Measurements from ENCODE around the gene FAM24B.
A peak's percentile ranks its signal among the peaks of the same experiment; 100 is the strongest.

Gene FAM24B

GRCh38 chr10:122855745-122856144 is 23.6 kb downstream of the FAM24B start:
- no peak overlapping the region for H3K4me3 ChIP-seq (ENCODE audit: low read length)
- TF ChIP-seq, protein P1, sequence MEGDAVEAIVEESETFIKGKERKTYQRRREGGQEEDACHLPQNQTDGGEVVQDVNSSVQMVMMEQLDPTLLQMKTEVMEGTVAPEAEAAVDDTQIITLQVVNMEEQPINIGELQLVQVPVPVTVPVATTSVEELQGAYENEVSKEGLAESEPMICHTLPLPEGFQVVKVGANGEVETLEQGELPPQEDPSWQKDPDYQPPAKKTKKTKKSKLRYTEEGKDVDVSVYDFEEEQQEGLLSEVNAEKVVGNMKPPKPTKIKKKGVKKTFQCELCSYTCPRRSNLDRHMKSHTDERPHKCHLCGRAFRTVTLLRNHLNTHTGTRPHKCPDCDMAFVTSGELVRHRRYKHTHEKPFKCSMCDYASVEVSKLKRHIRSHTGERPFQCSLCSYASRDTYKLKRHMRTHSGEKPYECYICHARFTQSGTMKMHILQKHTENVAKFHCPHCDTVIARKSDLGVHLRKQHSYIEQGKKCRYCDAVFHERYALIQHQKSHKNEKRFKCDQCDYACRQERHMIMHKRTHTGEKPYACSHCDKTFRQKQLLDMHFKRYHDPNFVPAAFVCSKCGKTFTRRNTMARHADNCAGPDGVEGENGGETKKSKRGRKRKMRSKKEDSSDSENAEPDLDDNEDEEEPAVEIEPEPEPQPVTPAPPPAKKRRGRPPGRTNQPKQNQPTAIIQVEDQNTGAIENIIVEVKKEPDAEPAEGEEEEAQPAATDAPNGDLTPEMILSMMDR (IDR thresholded peaks at IDR 0.05; ENCODE audit: insufficient read depth, low read depth, low read length, missing control alignments) = no peak
- no peak for DNase-seq (ENCODE audit: low read depth)

- TF ChIP-seq, protein P1 (IDR thresholded peaks at IDR 0.05; ENCODE audit: insufficient read depth, low read depth, low read length, missing control alignments) = no peak
- no peak overlapping the region for H3K4me3 ChIP-seq (ENCODE audit: low read length)
- DNase-seq (ENCODE audit: low read depth) = peak; percentile 79
These were observed 24.7 kb downstream of the FAM24B start for GRCh38 chr10:122854648-122855047.

DNA sequence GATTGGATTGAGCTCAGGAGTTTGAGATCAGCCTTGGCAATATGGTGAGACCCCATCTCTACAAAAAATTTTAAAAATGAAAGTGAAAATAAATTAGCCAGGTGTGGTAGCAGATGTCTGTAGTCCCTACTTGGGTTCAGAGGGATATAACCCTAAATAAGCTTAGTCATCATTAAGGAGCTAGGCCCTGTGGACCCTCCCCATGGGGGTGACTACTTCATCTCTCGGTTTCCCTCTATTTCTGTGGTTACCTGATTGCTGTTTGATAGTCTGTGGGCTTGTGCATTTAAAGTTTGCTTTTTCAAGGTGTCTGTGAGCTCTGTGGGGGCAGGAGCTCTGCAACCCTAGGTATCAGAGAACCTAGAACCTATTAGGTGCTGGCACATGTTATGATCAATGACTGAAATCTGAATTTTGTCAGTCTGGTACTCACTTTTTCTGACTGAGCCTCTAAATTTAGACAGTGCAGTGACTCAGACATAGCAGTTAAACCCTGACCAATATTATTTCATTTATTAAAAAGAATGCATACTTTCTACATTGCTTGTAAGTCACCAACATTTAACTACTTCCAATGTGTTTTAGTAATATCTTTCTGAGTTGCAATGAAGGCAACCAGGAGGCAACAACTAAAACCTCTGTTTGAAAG is 25.6 kb downstream of the FAM24B start:
- TF ChIP-seq, protein P1 (IDR thresholded peaks at IDR 0.05; ENCODE audit: insufficient read depth, low read depth, low read length, missing control alignments) = no peak
- no peak for DNase-seq (ENCODE audit: low read depth)
- H3K4me3 ChIP-seq (ENCODE audit: low read length) = no peak overlapping the region

GRCh38 chr10:122852261-122852660 is 27.1 kb downstream of the FAM24B start:
- DNase-seq (ENCODE audit: low read depth) = peak; percentile 34
- H3K4me3 ChIP-seq (ENCODE audit: low read length) = no peak overlapping the region

DNA sequence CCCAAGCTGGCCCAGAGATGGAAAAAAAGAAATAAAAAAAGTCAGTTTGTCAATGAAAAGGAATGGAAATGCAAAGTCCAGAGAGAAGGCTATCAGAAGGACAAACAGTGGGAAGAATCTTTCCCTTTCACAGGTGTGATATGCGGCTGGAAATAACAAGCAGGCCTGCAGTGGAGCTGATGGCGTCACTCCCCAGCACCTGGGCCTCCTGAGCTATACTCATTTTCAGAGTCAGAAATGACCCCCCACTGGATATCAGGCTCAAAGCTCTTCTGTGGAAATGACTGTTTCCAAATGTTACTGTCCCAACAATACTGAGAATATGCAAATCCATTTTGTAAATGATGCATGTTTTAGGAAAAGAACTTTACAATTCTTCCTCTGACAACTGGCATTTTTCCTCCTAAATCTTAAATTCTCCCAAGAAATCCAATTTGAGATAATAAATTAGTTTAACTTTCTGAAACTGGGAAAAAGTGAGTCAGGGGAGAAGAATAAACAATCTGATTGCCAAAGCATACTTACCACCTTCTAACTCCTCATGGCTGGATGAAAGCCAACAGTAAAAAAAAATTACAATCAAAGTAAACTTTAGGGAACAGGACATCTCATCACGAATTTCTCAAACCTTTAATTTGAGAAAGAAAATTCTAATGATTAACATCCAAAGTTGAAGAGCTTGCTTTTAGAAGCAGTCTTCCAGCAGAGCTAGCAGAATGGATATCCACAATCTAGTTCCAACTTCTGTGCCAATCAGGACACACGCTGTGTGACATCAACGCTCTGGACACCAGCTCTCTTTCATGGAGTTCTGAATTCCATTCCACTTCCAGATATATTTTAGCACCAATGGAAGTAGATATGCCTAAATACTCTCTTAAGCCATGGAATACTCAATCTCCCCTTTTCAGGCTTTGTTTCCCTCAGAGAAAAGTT is 28.4 kb downstream of the FAM24B start:
- TF ChIP-seq, protein P1 (IDR thresholded peaks at IDR 0.05; ENCODE audit: insufficient read depth, low read depth, low read length, missing control alignments) = no peak
- no peak for DNase-seq (ENCODE audit: low read depth)
- H3K4me3 ChIP-seq (ENCODE audit: low read length) = no peak overlapping the region

More at GRCh38 chr10:122852261-122852660, 27.1 kb downstream of the FAM24B start:
- TF ChIP-seq, protein P1 (IDR thresholded peaks at IDR 0.05; ENCODE audit: insufficient read depth, low read depth, low read length, missing control alignments) = no peak

- H3K4me3 ChIP-seq (ENCODE audit: low read length) = no peak overlapping the region
- TF ChIP-seq, protein P1 (IDR thresholded peaks at IDR 0.05; ENCODE audit: insufficient read depth, low read depth, low read length, missing control alignments) = no peak
- peak; percentile 40 for DNase-seq (ENCODE audit: low read depth)
These were observed 29.3 kb downstream of the FAM24B start for GRCh38 chr10:122849900-122850605.

Data from epithelial cell of esophagus (primary cell).